ENCODE results near the gene CACNA1E.
"Not testable (repeated sequence)": the region's sequence is repeated elsewhere in the genome, so short reads cannot be mapped to it uniquely, and the experiment has no call there.

CACNA1E gene

GRCh38 chr1:181846681-181847080, 363.4 kb downstream of the CACNA1E start:
- H3K27ac ChIP-seq (ENCODE audit: low read depth, low read length), result no peak overlapping the region
- no peak overlapping the region for H3K4me3 ChIP-seq (ENCODE audit: insufficient read depth, low read length, poor library complexity, severe bottlenecking)
- H3K79me2 ChIP-seq (ENCODE audit: insufficient read depth, low read length), result no peaks in the 10 kb centered on the region
- no peaks in the 10 kb centered on the region for H3K9me2 ChIP-seq (replicated peaks; ENCODE audit: insufficient read depth, low read length)
- no peaks in the 10 kb centered on the region for H3K9me3 ChIP-seq (ENCODE audit: insufficient read depth, low read length)
- H4K20me1 ChIP-seq (ENCODE audit: low read depth, low read length), result no peaks in the 10 kb centered on the region
- H3K36me3 ChIP-seq (ENCODE audit: low read length), result no peaks in the 10 kb centered on the region
- no peak overlapping the region for H3K9ac ChIP-seq (ENCODE audit: low read length)
- no peak overlapping the region for H3K4me2 ChIP-seq (ENCODE audit: low read depth, low read length, poor library complexity, severe bottlenecking)
- H2AFZ ChIP-seq (ENCODE audit: low read depth, low read length, severe bottlenecking), result no peak overlapping the region
- no peak for TF ChIP-seq EZH2phosphoT487 (conservative IDR thresholded peaks at IDR 0.05; ENCODE audit: low read length)
- TF ChIP-seq, protein P1, sequence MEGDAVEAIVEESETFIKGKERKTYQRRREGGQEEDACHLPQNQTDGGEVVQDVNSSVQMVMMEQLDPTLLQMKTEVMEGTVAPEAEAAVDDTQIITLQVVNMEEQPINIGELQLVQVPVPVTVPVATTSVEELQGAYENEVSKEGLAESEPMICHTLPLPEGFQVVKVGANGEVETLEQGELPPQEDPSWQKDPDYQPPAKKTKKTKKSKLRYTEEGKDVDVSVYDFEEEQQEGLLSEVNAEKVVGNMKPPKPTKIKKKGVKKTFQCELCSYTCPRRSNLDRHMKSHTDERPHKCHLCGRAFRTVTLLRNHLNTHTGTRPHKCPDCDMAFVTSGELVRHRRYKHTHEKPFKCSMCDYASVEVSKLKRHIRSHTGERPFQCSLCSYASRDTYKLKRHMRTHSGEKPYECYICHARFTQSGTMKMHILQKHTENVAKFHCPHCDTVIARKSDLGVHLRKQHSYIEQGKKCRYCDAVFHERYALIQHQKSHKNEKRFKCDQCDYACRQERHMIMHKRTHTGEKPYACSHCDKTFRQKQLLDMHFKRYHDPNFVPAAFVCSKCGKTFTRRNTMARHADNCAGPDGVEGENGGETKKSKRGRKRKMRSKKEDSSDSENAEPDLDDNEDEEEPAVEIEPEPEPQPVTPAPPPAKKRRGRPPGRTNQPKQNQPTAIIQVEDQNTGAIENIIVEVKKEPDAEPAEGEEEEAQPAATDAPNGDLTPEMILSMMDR (IDR thresholded peaks at IDR 0.05; ENCODE audit: insufficient read depth, low read length, poor library complexity, severe bottlenecking), result no peak
- H3F3A ChIP-seq (ENCODE audit: insufficient read depth), result no peaks in the 10 kb centered on the region
- H3K27me3 ChIP-seq (ENCODE audit: low read length), result no peaks in the 10 kb centered on the region

- H3K27me3 ChIP-seq (ENCODE audit: low read length), result no peaks in the 10 kb centered on the region
- H3K79me2 ChIP-seq (ENCODE audit: insufficient read depth, low read length), result no peaks in the 10 kb centered on the region
- H2AFZ ChIP-seq (ENCODE audit: low read depth, low read length, severe bottlenecking), result no peak overlapping the region
- H3K27ac ChIP-seq (ENCODE audit: low read depth, low read length), result no peak overlapping the region
- H3K36me3 ChIP-seq (ENCODE audit: low read length), result no peaks in the 10 kb centered on the region
- H3K9me3 ChIP-seq (ENCODE audit: insufficient read depth, low read length), result no peaks in the 10 kb centered on the region
- H3F3A ChIP-seq (ENCODE audit: insufficient read depth), result no peaks in the 10 kb centered on the region
- no peak overlapping the region for H3K4me3 ChIP-seq (ENCODE audit: insufficient read depth, low read length, poor library complexity, severe bottlenecking)
- no peak overlapping the region for H3K4me2 ChIP-seq (ENCODE audit: low read depth, low read length, poor library complexity, severe bottlenecking)
- no peak overlapping the region for H3K9ac ChIP-seq (ENCODE audit: low read length)
- H4K20me1 ChIP-seq (ENCODE audit: low read depth, low read length), result no peaks in the 10 kb centered on the region
- no peak for TF ChIP-seq EZH2phosphoT487 (conservative IDR thresholded peaks at IDR 0.05; ENCODE audit: low read length)
- TF ChIP-seq, protein P1 (IDR thresholded peaks at IDR 0.05; ENCODE audit: insufficient read depth, low read length, poor library complexity, severe bottlenecking), result no peak
- H3K9me2 ChIP-seq (replicated peaks; ENCODE audit: insufficient read depth, low read length), result no peaks in the 10 kb centered on the region
Observed at GRCh38 chr1:181849071-181849470, 365.8 kb downstream of the CACNA1E start.

GRCh38 chr1:181854212-181854611, 370.9 kb downstream of the CACNA1E start:
- not testable (repeated sequence) for H3K4me3 ChIP-seq (ENCODE audit: insufficient read depth, low read length, poor library complexity, severe bottlenecking); H2AFZ ChIP-seq (ENCODE audit: low read depth, low read length, severe bottlenecking); H3F3A ChIP-seq (ENCODE audit: insufficient read depth); H3K36me3 ChIP-seq (ENCODE audit: low read length); H4K20me1 ChIP-seq (ENCODE audit: low read depth, low read length); H3K9me3 ChIP-seq (ENCODE audit: insufficient read depth, low read length); H3K27me3 ChIP-seq (ENCODE audit: low read length); H3K27ac ChIP-seq (ENCODE audit: low read depth, low read length); H3K9ac ChIP-seq (ENCODE audit: low read length); H3K9me2 ChIP-seq (replicated peaks; ENCODE audit: insufficient read depth, low read length); H3K79me2 ChIP-seq (ENCODE audit: insufficient read depth, low read length); H3K4me2 ChIP-seq (ENCODE audit: low read depth, low read length, poor library complexity, severe bottlenecking)

DNA sequence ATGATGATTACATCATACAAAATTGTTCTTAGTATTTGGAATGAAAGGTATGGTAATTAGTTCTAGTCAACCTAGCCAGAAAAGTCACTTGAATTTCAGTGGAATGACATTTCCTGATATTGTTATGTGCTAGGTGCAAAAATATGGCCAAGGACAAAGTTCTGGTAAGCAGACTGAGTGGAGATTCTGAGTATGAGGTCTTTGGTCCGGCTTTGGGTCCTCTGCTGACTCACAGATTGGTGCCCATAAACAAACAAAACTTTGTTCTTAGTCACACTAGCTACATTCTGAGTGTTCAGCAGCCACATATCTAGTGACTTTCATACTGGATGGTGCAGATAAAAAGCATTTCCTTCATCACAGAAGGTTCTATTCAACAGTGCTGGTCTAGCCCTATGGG, 372.1 kb downstream of the CACNA1E start:
- Histone ChIP-seq H3K4me2 (ENCODE audit: low read depth, low read length, poor library complexity, severe bottlenecking) (no peak overlapping the region), H3K4me3 (ENCODE audit: insufficient read depth, low read length, poor library complexity, severe bottlenecking) (no peak overlapping the region), H4K20me1 (ENCODE audit: low read depth, low read length) (no peaks in the 10 kb centered on the region), H3K36me3 (ENCODE audit: low read length) (no peaks in the 10 kb centered on the region), H3K27ac (ENCODE audit: low read depth, low read length) (no peak overlapping the region), H3K79me2 (ENCODE audit: insufficient read depth, low read length) (no peaks in the 10 kb centered on the region), H3K27me3 (ENCODE audit: low read length) (no peaks in the 10 kb centered on the region), H2AFZ (ENCODE audit: low read depth, low read length, severe bottlenecking) (no peak overlapping the region), H3K9me2 (replicated peaks; ENCODE audit: insufficient read depth, low read length) (no peaks in the 10 kb centered on the region; the same call in 1 of the 2 replicates), H3K9ac (ENCODE audit: low read length) (no peak overlapping the region), H3F3A (ENCODE audit: insufficient read depth) (no peaks in the 10 kb centered on the region), H3K9me3 (ENCODE audit: insufficient read depth, low read length) (no peaks in the 10 kb centered on the region)
- TF ChIP-seq EZH2phosphoT487 (conservative IDR thresholded peaks at IDR 0.05; ENCODE audit: low read length), result no peak
- TF ChIP-seq, protein P1 (IDR thresholded peaks at IDR 0.05; ENCODE audit: insufficient read depth, low read length, poor library complexity, severe bottlenecking), result no peak

Measured in SU-DHL-6 (cell line).